Middle frontal gyrus (tissue), 1 donor: ENCODE results near the gene NOC2L.
"Not testable (repeated sequence)": the region's sequence is repeated elsewhere in the genome, so short reads cannot be mapped to it uniquely, and the experiment has no call there.

Experiments
- DNase-seq: peaks from one replicate; pipeline ENCODE4 v3.0.0-alpha.2; 2015; ENCODE audit warnings: low spot score; ENCODE audit errors: extremely low spot score

NOC2L gene

GRCh38 chr1:904310-904950 is 54.6 kb downstream of the NOC2L start:
- peak; percentile 39 for DNase-seq

GRCh38 chr1:903721-904271 is 55.3 kb downstream of the NOC2L start:
- no peak for DNase-seq

- DNase-seq, result no peak
Measured at GRCh38 chr1:903305-903704, 55.8 kb downstream of the NOC2L start.

GRCh38 chr1:902802-903201 is 56.3 kb downstream of the NOC2L start:
- no peak for DNase-seq

GRCh38 chr1:901108-901859 is 57.8 kb downstream of the NOC2L start:
- DNase-seq, result no peak

GRCh38 chr1:899636-900317 is 59.3 kb downstream of the NOC2L start:
- DNase-seq, result no peak

- not testable (repeated sequence) for DNase-seq
Measured at GRCh38 chr1:897951-898350, 61.1 kb downstream of the NOC2L start.

- DNase-seq, result no peak
Measured at GRCh38 chr1:897226-897625, 61.8 kb downstream of the NOC2L start.
